H1 (cell line): ENCODE measurements around the gene SH3PXD2A.

Source experiments
- ASH2L ChIP-seq: fragments of 200-600, 300-600 bp; sonication (generic); IDR thresholded peaks from one replicate; pipeline ENCODE4 v1.7.1; 2017; ENCODE audit warnings: low read length
- ATF3 ChIP-seq: IDR thresholded peaks from 2 replicates; pipeline ENCODE4 v1.6.1; 2011; ENCODE audit warnings: low read depth, mild to moderate bottlenecking, low read length; ENCODE audit not compliant: insufficient read depth
- CEBPB ChIP-seq: IDR thresholded peaks from 2 replicates; pipeline ENCODE4 v1.6.1; 2012; ENCODE audit warnings: low read depth, low read length
- CTCF ChIP-seq, 3 experiments: IDR thresholded peaks; 1 replicate in 2 of 3; 2 replicates in 1 of 3; pipeline versions ENCODE4 v1.5.1 to v1.6.1; 2011; ENCODE audit warnings: low read length in 3 of 3, mild to moderate bottlenecking in 3 of 3, inconsistent platforms in 2 of 3, low read depth in 1 of 3, moderate library complexity in 1 of 3; ENCODE audit not compliant: insufficient read depth in 1 of 3; ENCODE audit errors: control extremely low read depth in 1 of 3
- EZH2 ChIP-seq: fragments of 200-600 bp; sonication (generic); IDR thresholded peaks from 2 replicates; pipeline ENCODE4 v1.7.1; 2012; ENCODE audit warnings: low read depth, mild to moderate bottlenecking, moderate library complexity, low read length, inconsistent platforms; ENCODE audit not compliant: severe bottlenecking
- FOSL1 ChIP-seq: IDR thresholded peaks from 2 replicates; pipeline ENCODE4 v1.6.1; 2011; ENCODE audit warnings: mild to moderate bottlenecking, low read depth, low read length, moderate library complexity; ENCODE audit not compliant: insufficient read depth
- JUN ChIP-seq: IDR thresholded peaks from 2 replicates; pipeline ENCODE4 v1.6.1; 2011; ENCODE audit warnings: low read depth, mild to moderate bottlenecking, improper control_type of control experiment, low read length
- MAX ChIP-seq: IDR thresholded peaks from 2 replicates; pipeline ENCODE4 v1.6.1; 2012; ENCODE audit warnings: inconsistent platforms

GRCh38 chr10:103895411-103896186 is 40.2 kb upstream of the SH3PXD2A start:
- no peak for TF ChIP-seq FOSL1
- no peak for TF ChIP-seq CTCF (IDR thresholded peaks at IDR 0.05; ENCODE audit: control extremely low read depth in 1 of 3, insufficient read depth in 1 of 3, low read depth in 1 of 3, low read length in 3 of 3)
- TF ChIP-seq ATF3 = no peak
- no peak for TF ChIP-seq CEBPB
- TF ChIP-seq ASH2L = no peak
- TF ChIP-seq MAX = no peak
- no peak for TF ChIP-seq EZH2
- no peak for TF ChIP-seq JUN
